ENCODE measurements around the gene VPREB3. TPM values are rescaled to one million over a fixed set of nuclear protein-coding genes. Genes with fewer than 3 reads are reported as not detected.

The VPREB3 gene
- total and polyA plus RNA-seq, 2 of the 8 experiments (the other 6 are each of a cell fraction or from before 2014, with no cell fraction given) = 0.52 to 4.6 TPM

DNA sequence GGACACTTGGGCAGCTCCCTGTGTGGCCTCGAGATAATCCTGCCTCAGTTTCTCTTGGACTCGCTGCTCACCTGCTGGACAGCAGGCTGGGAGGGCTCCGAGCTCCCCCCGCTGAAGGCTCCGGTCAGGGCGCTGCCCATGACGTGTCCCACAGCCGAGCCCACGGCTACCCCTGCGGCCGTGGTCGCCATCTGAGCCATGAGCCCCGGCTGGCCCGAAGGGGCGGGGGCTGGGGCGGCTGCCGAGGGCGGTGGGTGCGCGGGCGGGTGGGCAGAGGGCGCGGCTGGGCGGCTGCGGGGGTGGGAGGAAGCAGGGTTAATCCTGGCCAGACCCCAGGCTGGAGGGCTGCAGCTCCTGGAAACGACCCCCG, 13.1 kb upstream of the VPREB3 start:
- Histone ChIP-seq H3K56ac (replicated peaks; ENCODE audit: insufficient read length, low read depth, low read length) (no peak overlapping the region), H3K4me1 (replicated peaks in 1 of 4; ENCODE audit: control insufficient read depth in 3 of 4, insufficient read depth in 4 of 4, low read length in 3 of 4) (peaks cover 0 to 32% (median 21%) of the 10 kb centered on the region in 4 experiments; a peak in 6 of 7 replicates), H3K4me2 (ENCODE audit: insufficient read depth in 1 of 2, low read depth in 2 of 2, low read length in 2 of 2) (peak overlapping the region; percentile 73 to 99), H3K9me3 (ENCODE audit: insufficient read depth in 2 of 2, low read depth in 1 of 2, low read length in 1 of 2) (no peaks in the 10 kb centered on the region), H2AFZ (ENCODE audit: low read length) (no peak overlapping the region), H3K14ac (ENCODE audit: insufficient read length) (no peak overlapping the region), H3K79me2 (ENCODE audit: control insufficient read depth in 1 of 2, insufficient read depth in 2 of 2, low read length in 2 of 2) (no peaks in the 10 kb centered on the region), H3K18ac (ENCODE audit: extremely low read depth, low read length) (no peak overlapping the region), H3K36me3 (ENCODE audit: control insufficient read depth in 2 of 4, insufficient read depth in 4 of 4, low read length in 3 of 4) (no peaks in the 10 kb centered on the region), H3K4me3 (ENCODE audit: extremely low read depth in 1 of 4, insufficient read depth in 2 of 4, low read depth in 3 of 4, low read length in 4 of 4) (peak overlapping the region; percentile 63 to 96 (median 74)), H2AK5ac (ENCODE audit: low read depth, low read length) (no peak overlapping the region), H4K91ac (replicated peaks; ENCODE audit: insufficient read length, low read length) (peak overlapping the region; percentile 87), H3K79me1 (ENCODE audit: low read depth, low read length) (no peaks in the 10 kb centered on the region), H3K23me2 (ENCODE audit: low read depth, low read length) (peaks cover 11% of the 10 kb centered on the region), H3K9ac (replicated peaks in 1 of 4; ENCODE audit: extremely low read depth in 1 of 4, low read depth in 3 of 4, low read length in 3 of 4) (peak overlapping the region in 2 of 4 experiments; percentile 20 to 39; a peak in 1 of 7 replicates), H3K23ac (ENCODE audit: insufficient read length) (no peak overlapping the region), H2BK5ac (ENCODE audit: low read depth, low read length) (no peak overlapping the region; the same call in 1 of the 2 replicates), H2BK15ac (ENCODE audit: low read length) (no peak overlapping the region), H3K27me3 (replicated peaks in 1 of 4; ENCODE audit: control insufficient read depth in 3 of 4, extremely low read depth in 1 of 4, insufficient read depth in 3 of 4, low read length in 3 of 4) (peaks cover 0 to 13% (median 9%) of the 10 kb centered on the region in 4 experiments; a peak in 6 of 7 replicates), H4K5ac (ENCODE audit: insufficient read length, low read depth, low read length) (no peak overlapping the region), H2BK120ac (replicated peaks; ENCODE audit: low read depth, low read length) (no peak overlapping the region), H2BK12ac (ENCODE audit: low read depth, low read length) (no peak overlapping the region; the same call in 1 of the 2 replicates), H3K27ac (ENCODE audit: low read depth, low read length) (no peak overlapping the region), H4K20me1 (replicated peaks in 1 of 2; ENCODE audit: control insufficient read depth in 1 of 2, insufficient read depth in 2 of 2, low read length in 2 of 2) (peaks cover 0 to 16% of the 10 kb centered on the region in 2 experiments), H2BK20ac (ENCODE audit: low read length) (no peak overlapping the region), H4K8ac (ENCODE audit: extremely low read depth, insufficient read depth, low read length) (no peak overlapping the region), H3K4ac (replicated peaks; ENCODE audit: insufficient read length, low read depth, low read length) (peak overlapping the region; percentile 48)
- WGBS, 2 experiments (ENCODE audit: extremely low coverage in 1 of 2, insufficient coverage in 1 of 2, insufficient read length in 1 of 2, insufficient replicate concordance in 2 of 2, low coverage in 1 of 2, low lambda C conversion rate in 2 of 2, missing lambda C conversion rate in 1 of 2) = 13% methylated on average over 11 of the region's 27 CpGs; no CpG with 5 or more reads in 1 of the 2 experiments
- CTCF ChIA-PET (ENCODE audit: partially characterized antibody) = interaction anchor here (0.7 to 9.6 kb wide), 15 partner anchors 12 to 173 kb away, joined by 3 to 73 read pairs (median 3); partner anchors contain the start of genes SMARCB1 and ZNF70
- no peak for DNase-seq (ENCODE audit: low read depth in 1 of 2, low spot score in 2 of 2)
- POLR2A ChIA-PET (ENCODE audit: partially characterized antibody) = interaction anchor here (0.6 to 4.5 kb wide), 15 partner anchors 8 to 126 kb away, joined by 3 to 22 read pairs (median 3); partner anchors contain the start of genes MIF, SMARCB1, VPREB3 and ZNF70
- TF ChIP-seq TAF7 (optimal IDR thresholded peaks at IDR 0.05; ENCODE audit: borderline replicate concordance, low read depth, low read length) (no peak), RXRA (IDR thresholded peaks at IDR 0.05; ENCODE audit: insufficient read depth, low read depth, low read length) (no peak), SIX5 (IDR thresholded peaks at IDR 0.05; ENCODE audit: low read depth, low read length) (no peak), CTBP2 (IDR thresholded peaks at IDR 0.05; ENCODE audit: borderline replicate concordance, insufficient read depth, insufficient read length, low read length) (no peak), CBX5 (IDR thresholded peaks at IDR 0.05; ENCODE audit: low read depth, low read length) (no peak), NANOG (IDR thresholded peaks at IDR 0.05; ENCODE audit: insufficient read depth, low read depth, low read length, poor library complexity, severe bottlenecking) (no peak), HDAC2 (IDR thresholded peaks at IDR 0.05; ENCODE audit: borderline replicate concordance in 1 of 2, low read depth in 2 of 2, low read length in 2 of 2) (no peak), BACH1 (IDR thresholded peaks at IDR 0.05; ENCODE audit: low read length) (no peak), SIRT6 (IDR thresholded peaks at IDR 0.05; ENCODE audit: low read length) (no peak)
- FAIRE-seq = no peak
